HTR-8/SVneo (cell line): ENCODE measurements around the gene RPP25L.
"Not testable (repeated sequence)": the region's sequence is repeated elsewhere in the genome, so short reads cannot be mapped to it uniquely, and the experiment has no call there.

ENCODE experiments used
- DNase-seq: peaks from one replicate; pipeline ENCODE4 v3.0.0; 2011; ENCODE audit warnings: low spot score, mixed read lengths; ENCODE audit not compliant: insufficient read length
- FAIRE-seq: peaks from 2 replicates; lab custom pipeline; 2011; peaks lifted over from hg19 to GRCh38; lab: Jason Lieb, UNC

The RPP25L gene

GRCh38 chr9:34611811-34612787, at the start of gene RPP25L:
Gene RPP25L, minus strand, starts transcription at chr9:34612097. Its CDS starts 801 bp downstream, at chr9:34611296.
- FAIRE-seq = no peak
- DNase-seq = peak; percentile 74

- no peak for FAIRE-seq
- DNase-seq = no peak
Measured at GRCh38 chr9:34659592-34660253, 47.8 kb upstream of the RPP25L start.

DNA sequence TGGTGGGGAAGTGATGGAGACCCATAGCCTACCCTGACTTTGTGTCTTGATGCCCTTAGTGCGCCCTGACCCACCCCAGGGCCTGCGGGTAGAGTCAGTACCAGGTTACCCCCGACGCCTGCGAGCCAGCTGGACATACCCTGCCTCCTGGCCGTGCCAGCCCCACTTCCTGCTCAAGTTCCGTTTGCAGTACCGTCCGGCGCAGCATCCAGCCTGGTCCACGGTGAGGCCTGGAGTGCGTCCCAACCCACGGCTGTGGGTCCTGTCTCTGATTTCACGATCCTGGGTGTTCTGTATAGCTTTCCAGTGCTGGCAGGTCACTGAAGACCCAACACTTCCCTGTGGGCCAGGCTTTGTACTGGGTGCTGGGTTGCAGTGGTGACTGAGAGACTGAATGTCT, 46.6 kb upstream of the RPP25L start:
- FAIRE-seq (no peak), DNase-seq (no peak)

DNA sequence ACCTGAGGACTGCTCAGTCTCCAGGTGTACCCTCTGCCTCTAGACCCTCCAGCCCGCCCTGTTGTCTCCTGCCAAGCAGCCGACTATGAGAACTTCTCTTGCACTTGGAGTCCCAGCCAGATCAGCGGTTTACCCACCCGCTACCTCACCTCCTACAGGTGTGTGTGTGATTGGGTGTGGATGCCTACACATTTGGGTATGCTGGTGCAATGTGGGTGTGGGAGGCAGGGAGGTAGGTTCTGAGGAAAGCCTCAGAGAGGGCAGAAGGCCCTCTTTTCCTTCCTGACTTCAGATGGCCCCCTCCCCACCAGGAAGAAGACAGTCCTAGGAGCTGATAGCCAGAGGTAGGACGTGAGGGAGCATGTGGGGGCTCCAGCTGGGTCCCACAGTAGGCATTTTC, 45.1 kb upstream of the RPP25L start:
- DNase-seq = no peak
- FAIRE-seq = no peak

GRCh38 chr9:34655394-34655793, 43.5 kb upstream of the RPP25L start:
- FAIRE-seq (no peak), DNase-seq (no peak)

DNA sequence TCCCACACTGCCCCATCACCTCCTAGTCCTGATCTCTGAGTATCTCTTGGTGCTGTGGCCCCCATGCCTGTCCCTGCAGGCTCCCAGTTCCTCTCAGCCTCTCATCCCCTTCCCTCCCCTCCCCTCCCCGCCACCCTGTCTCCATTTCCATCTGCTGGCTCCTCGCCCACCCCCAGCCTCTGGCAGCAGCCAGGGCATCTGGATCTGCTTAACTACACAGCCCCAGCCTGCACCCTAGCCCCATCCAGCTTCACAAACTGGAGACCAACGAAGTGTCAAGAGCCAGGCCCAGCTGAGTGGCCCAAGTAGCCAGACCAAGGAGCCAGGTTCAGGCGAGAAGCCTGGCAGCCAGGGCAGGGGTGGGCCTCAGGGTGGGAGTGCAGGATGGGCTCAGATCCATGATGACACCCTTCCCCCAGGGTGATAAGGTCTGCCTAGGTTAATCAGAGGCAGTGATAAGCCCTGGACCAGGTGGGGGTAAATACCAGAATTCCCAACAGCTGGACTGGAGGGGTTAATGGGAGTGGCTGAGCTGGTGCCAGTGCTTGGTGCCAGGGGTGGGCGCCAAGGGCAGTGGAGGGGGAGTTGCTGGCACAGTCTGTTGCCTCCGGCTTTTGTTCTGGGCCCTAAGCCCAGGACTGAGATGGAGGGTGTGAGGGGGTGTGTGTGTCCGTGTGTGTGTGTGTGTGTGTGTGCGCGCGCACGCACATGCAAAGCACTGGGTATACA, 42.6 kb upstream of the RPP25L start:
- DNase-seq (no peak), FAIRE-seq (no peak)

DNA sequence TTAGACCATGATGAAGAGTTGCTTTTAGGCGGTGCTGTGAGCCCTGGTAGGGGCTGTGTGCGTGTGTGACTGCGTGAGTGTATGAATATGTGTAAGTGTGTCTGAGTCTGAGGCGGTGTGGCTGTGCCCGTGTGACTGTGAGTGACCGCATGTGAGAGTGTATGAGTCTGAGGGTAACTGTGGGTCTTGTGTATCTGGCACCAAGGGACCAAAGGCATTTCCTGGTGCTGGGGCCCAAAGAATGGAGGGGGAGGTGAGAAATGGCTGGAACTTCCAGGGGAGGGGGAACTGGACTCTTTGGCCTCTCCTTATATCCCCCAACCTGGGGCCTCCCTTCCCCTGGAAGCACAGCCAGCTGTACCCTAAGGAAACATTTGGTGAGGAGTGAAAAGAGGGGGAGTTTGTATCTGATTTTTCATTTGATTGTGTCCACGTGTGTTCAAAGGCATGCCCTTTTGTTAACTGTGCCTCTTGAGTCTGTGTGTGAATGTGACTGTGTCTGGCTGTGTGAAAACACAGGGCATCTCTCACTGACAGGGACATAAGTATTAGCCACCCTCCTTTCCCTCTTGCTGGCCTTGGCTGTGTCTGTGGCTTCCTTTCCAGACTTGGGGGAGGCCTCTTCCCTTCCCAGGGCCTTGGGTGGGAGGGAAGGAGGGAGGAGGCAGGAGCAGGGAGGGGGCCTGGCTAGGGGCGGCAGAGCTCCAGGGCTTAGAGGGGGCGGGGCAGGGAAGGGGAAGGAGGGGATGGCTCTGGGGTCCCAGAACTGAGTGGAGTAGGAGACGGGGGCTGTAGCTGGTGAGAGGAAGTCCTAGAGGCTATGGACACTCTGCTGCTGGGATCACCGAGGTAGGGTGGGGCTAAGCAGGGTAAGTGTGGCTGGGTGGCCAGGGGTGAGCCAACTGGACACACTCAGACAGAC, 41.5 kb upstream of the RPP25L start:
- DNase-seq (no peak), FAIRE-seq (no peak)

GRCh38 chr9:34652602-34653000, 40.7 kb upstream of the RPP25L start:
- DNase-seq (no peak), FAIRE-seq (no peak)

DNA sequence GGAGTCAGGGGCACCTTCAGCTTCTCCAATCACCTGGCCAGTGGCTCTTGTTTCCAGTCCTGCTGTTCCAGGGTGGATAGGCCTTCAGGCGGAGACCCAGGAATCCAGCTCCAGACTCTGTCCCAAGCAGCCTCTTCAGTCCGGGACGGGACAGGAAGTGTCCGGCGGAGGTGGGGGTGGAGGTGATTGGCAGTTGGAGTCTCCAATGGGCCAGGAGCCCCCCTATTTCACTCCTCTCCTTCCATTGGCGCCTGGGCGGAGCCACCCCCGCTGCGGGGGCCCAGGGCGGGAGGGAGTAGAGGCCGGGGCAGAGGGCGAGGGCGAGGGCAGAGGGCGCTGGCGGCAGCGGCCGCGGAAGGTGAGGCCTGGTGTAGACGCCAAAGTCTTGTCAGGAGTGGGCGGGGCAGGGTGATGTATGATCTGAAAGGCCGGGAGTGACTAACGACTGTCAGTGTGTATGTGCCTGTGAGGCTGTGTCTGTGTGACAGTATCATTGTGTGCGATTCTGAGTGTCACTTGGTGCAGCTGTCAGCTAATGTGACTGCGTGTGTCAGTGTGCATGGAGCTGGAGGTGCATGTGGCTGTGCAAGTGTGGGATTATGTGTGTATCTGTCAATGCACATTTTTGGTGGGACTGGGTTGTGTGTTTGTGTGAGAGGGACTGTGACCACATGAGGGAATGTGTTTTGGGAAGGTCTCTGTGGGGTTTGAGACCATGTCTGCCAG, 40.1 kb upstream of the RPP25L start, which contains the start of gene IL11RA:
IL11RA (plus strand) TSS at position 310 of the 726 bp plus-strand sequence. CDS start 3,033 bp downstream, outside the sequence.
- DNase-seq (peak; percentile 89), FAIRE-seq (peak; percentile 65)

DNA sequence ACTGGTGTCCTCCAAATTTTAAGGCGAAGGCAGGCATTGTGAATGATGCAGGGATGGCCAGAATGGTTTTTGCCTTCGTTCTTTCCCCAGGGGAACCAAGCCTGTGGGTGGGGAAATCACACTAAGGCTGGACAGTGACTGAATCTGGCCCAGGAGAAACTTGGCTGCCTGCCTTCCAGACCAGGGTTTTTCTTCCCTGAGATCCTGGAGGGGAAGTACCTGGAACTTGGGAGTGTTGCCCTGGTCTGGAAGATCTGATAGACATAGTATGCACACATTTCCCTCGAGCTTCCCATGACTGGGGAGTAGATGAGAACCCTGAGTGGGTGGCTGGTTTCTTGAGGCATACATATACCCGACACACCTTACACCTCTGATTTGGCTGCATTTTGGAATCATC, 39.4 kb upstream of the RPP25L start:
- FAIRE-seq (no peak), DNase-seq (no peak)

DNA sequence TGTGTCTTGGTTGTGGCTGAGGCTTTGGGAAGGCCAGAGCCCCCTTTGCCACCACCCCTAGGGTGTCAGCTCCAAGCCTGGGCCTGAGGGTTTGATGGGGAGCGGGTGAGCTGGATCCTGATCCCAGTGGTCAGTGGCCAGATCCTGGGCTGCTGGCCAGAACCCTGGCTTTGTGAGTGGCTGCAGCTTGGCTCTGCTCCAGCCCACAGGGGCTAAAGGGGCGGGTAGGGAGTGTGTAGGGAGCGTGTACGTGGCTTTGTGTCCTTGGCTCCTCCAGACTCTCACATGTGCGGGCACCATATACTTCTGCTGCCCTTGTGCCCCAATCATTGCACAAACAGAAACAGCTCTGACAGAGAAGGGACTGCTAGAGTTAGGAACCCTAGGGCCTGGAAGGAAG, 38.9 kb upstream of the RPP25L start:
- DNase-seq (no peak), FAIRE-seq (no peak)

DNA sequence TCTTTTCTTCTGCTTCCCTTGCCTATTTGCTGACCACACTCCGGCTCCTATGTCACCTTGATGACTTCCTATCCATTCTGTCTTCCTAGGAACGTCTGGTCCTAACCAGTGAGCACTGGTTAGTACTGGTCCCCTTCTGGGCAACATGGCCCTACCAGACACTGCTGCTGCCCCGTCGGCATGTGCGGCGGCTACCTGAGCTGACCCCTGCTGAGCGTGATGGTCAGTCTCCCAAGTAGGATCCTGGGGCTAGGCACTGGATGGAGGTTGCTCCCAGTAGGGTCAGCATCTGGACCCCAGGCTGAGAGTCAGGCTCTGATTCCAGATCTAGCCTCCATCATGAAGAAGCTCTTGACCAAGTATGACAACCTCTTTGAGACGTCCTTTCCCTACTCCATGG, 36.8 kb upstream of the RPP25L start:
- FAIRE-seq (no peak), DNase-seq (no peak)

DNA sequence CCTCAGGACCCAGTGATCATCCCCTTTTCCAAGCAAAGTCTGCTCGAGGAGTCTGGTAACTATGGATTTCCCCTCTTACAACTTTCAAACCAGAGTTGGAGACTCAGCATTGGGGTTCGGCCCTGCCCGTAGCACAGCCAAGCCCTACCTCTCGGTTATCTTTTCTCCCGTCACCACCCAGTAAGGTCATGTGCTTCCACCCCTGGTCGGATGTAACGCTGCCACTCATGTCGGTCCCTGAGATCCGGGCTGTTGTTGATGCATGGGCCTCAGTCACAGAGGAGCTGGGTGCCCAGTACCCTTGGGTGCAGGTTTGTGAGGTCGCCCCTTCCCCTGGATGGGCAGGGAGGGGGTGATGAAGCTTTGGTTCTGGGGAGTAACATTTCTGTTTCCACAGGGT, 35.8 kb upstream of the RPP25L start:
- DNase-seq (no peak), FAIRE-seq (no peak)

- FAIRE-seq (no peak), DNase-seq (no peak)
Measured at GRCh38 chr9:34647084-34647403, 35.1 kb upstream of the RPP25L start.

- FAIRE-seq (peak; percentile 9), DNase-seq (peak; percentile 90)
Measured at GRCh38 chr9:34646211-34647083, 34.5 kb upstream of the RPP25L start, which contains the start of gene GALT. Gene GALT, plus strand, starts transcription at chr9:34646675. Its CDS starts 30 bp downstream, at chr9:34646705.

DNA sequence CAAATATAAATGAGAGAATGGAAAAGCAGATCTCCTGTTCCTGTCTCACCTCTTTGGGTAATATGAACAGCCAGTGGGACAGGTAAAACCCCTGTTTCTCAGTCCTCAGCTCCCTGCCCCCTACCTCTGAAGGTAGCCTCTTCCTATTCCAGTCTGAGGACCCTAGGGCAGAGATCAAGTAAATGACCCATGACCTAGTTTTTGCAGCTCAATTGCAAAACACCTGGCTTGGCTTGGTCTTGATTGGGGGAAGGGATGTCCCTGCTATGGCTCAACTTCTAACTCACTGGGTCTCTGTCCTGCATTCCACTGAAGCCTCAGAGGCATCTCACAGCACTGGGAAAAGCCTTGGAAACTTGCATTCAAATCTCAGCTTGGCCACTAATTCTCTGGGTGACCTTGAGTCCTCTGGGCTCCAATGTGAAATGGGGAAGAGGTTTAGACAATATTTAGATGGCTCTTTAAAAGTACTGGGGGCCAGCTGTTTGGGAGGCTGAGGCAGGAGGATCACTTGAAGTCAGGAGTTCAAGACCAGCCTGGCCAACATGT, 32.9 kb upstream of the RPP25L start:
- FAIRE-seq = no peak
- no peak for DNase-seq

GRCh38 chr9:34642679-34643078, 30.8 kb upstream of the RPP25L start:
- no peak for DNase-seq
- FAIRE-seq = no peak

DNA sequence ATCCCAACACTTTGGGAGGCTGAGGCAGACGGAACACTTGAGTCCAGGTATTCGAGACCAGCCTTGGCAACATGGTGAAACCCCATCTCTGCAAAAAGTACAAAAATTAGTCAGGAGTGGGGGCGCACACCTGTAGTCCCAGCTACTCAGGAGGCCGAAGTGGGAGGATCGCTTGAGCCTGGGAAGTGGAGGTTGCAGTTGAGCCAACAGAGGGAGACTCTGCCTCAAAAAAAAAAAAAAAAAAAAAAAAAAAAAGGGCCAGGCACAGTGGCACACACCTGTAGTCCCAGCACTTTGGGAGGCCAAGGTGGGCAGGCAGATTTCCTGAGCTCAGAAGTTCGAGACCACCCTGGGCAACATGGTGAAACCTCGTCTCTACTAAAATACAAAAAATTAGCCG, 27.4 kb upstream of the RPP25L start:
- FAIRE-seq, DNase-seq: not testable (repeated sequence)
